ENCODE data around the gene SLC16A9.

DNA sequence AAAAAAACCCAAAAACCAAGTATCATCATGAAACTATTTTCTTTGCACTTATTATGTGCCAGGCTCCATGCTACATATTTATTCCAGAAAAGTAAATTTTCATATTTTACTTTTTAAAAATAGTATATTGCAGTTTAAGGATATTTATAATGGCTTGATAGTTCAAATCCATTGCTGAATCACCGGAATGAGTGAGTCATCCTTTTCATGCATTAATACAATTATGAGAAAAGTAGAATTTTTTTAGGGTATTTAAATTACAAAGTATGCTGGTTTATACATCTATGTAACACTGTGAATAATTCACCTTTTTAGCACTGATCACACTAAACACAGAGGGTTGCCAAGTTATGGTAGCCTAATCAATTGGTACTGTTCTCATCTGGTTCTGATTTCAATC, 54.3 kb downstream of the SLC16A9 start:
- no peak for TF ChIP-seq NFRKB (IDR thresholded peaks at IDR 0.05)
- TF ChIP-seq LEF1 (IDR thresholded peaks at IDR 0.05; ENCODE audit: borderline replicate concordance): no peak
- TF ChIP-seq TARDBP (IDR thresholded peaks at IDR 0.05): no peak
- no peak for TF ChIP-seq BHLHE40 (IDR thresholded peaks at IDR 0.05; ENCODE audit: borderline replicate concordance)
- no peak for TF ChIP-seq FOXA1 (IDR thresholded peaks at IDR 0.05)
- no peak for TF ChIP-seq SP1 (IDR thresholded peaks at IDR 0.05)
- no peak for TF ChIP-seq FOXK2 (IDR thresholded peaks at IDR 0.05)
- no peak for TF ChIP-seq SUZ12 (IDR thresholded peaks at IDR 0.05)
- TF ChIP-seq ZNF384 (IDR thresholded peaks at IDR 0.05): no peak
- no peak for TF ChIP-seq HDGF (IDR thresholded peaks at IDR 0.05; ENCODE audit: borderline replicate concordance)
- TF ChIP-seq ARNT (IDR thresholded peaks at IDR 0.05): no peak
- no peak for TF ChIP-seq ELF4 (IDR thresholded peaks at IDR 0.05)
- TF ChIP-seq FOXM1 (IDR thresholded peaks at IDR 0.05; ENCODE audit: borderline replicate concordance): no peak

Measured in HEK293T (cell line).